COLO829 (cell line): ENCODE measurements around the gene KHDRBS1.
"Not testable (repeated sequence)": the region's sequence is repeated elsewhere in the genome, so short reads cannot be mapped to it uniquely, and the experiment has no call there.

Source experiments
- DNase-seq: peaks from one replicate; pipeline ENCODE4 v3.0.0; 2012; ENCODE audit warnings: low spot score

Gene KHDRBS1

DNA sequence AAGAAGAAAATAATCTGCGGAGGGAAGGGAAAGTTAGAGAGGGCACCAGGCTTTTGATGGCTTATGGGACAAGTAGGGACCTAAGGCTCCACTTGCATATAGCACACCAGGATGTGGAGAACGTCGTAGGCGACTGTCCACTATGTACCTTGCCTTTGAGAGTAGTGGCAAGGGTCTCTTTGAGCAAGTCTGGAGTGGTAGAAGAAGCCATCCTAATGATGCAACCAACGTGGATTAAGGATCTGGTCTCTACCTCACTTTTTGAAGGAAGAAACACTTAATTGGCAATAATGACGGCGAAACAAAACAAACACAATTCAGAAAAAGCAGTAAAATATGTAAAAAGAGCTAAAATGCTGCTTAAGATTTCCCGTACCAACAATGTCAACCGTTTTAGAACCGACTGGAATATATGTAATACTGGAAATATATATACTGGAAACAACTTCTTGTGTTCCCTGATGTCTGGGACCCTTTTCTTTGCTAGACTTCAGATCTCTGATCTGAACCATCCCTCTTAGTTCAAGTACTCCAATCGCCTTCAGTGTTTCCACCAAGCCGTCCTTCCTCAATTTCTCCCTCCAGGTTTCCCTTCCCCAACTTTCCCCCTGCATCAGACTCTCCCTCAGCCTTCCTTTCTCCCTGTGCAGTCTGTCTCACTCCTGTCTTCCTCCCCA lies 821 bp upstream of the KHDRBS1 start:
- no peak for DNase-seq

DNA sequence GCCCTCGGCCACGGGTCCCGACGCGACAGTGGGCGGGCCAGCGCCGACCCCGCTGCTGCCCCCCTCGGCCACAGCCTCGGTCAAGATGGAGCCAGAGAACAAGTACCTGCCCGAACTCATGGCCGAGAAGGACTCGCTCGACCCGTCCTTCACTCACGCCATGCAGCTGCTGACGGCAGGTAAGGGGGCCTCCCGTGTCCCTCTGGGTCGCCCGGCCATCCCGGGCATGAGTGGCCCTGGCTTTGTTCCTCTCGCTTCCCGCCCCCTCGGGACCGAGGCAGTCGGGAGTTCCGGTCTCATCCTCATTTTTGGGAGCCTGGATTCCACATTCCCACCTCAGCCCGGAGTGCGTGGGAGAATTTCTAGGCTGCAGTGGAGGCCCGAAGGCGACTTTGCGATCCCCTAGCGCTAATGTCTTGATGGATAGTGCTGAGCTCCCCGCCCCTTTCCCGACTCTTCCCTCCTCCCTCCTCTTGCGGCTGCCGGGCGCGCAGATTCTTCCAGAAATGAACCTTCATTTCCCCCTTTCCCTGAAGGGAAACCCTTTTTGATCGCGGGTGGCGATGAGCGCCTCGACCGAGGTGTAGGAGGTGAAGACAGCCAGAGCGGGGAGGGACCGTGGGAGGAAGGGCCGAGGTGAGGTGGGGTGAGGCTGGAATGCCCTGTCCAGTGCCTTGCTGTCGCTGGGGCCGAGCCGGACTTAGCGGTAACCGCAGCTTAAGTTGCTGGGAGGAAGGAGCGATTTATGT lies 705 bp downstream of the KHDRBS1 start:
- DNase-seq, result peak; percentile 36

DNA sequence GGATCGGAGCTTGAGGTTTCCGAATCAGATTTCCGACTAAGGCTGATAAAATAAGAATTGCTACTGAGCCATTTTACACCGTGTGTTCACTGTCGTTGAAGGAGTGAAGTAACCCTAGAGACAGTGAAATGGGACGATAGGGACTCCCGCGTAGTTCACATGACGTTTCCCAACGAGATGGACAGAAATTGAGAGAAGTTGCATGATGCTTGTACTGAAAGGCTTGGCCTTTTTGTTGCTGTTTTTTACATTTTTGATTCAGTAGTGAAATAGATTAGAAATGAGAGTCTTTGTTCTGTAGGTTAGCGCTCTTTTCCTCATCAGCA lies 1.2 kb downstream of the KHDRBS1 start:
- DNase-seq, result no peak

DNA sequence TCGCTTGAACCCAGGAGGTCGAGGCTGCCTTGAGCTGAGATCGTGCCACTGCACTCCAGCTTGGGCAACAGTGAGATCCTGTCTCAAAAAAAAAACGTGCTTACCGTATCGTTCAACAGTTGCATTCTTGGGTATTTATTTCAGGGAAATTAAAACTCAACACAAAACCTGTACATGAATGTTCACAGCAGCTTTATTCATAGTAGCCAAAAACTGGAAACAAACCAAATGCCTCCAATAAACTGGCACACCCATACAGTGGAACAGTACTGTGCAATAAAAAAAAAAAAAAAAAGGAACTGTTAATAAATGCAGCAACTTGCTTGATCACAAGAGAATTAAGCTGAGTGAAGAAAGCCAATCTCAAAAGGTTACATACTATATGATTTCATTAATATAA lies 6.7 kb downstream of the KHDRBS1 start:
- no peak for DNase-seq

DNA sequence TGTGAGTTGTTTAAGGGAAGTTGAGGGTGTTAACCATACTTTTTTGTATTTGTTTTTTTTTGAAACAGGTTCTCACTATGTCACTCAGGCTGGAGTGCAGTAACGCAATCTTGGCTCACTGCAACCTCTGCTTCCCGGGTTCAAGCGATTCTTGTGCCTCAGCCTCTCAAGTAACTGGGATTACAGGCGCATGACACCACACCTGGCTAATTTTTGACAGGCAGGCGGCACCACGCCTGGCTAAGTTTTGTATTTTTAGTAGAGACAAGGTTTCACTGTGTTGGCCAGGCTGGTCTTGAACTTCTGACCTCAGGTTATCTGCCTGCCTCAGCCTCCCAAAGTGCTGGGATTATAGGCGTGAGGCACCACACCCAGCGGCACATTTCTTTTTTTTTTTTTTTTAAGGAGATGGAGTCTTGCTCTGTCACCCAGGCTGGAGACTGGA lies 7.9 kb downstream of the KHDRBS1 start:
- not testable (repeated sequence) for DNase-seq

DNA sequence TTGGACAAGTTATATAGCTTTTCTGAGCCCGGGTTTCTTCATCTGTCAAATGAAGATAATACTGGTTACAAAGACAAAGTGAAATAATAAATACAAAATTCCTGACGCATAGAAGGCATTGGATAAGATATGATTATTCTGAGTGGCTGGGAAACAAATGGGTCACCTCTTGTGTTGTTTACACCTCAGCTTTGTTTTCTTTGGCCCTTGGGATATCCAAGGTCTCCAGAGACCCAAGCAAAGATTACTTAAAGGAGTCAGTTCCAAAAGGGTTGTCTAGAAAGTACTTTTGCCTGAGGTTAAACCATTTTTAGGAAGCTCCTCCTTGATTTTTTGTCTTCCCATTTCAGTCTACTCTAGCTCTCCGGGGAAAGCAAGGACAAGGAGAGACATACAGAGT lies 9.7 kb downstream of the KHDRBS1 start:
- DNase-seq, result no peak

DNA sequence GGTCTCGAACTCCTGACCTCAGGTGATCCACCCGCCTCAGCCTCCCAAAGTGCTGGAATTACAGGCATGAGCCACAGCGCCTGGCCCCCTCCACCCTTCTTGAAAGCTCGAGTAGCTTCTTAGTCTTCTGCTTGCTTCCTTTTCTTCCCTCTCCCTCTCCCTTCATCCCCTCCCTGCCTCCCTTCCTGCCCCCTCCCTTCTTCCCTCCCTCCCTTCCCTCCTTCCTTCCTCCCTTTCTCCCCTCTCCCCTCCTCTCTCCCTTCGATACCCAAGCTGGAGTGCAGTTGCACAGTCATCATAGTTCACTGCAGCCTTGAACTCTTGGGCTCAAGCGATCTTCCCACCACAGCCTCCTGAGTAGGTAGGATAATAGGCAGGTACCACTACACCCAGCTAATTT lies 11.8 kb downstream of the KHDRBS1 start:
- DNase-seq, result no peak

DNA sequence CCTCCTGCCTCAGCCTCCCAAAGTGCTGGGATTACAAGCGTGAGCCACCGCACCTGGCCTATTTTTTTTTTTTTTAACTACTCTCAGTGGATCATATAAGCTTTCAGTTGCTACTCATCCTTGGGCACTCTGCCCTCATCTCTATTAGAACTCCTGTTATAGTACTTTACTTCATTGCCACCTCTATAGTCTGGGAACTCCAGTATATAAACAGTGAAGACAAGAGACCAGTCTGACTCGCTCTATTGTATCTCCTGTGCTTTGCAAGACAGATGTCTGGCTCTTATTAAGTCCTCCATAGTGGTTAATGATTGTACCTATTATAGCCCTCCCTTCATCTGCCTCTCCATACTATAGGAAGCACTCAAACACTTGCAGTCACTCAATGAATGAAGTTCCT lies 15.1 kb downstream of the KHDRBS1 start:
- no peak for DNase-seq

DNA sequence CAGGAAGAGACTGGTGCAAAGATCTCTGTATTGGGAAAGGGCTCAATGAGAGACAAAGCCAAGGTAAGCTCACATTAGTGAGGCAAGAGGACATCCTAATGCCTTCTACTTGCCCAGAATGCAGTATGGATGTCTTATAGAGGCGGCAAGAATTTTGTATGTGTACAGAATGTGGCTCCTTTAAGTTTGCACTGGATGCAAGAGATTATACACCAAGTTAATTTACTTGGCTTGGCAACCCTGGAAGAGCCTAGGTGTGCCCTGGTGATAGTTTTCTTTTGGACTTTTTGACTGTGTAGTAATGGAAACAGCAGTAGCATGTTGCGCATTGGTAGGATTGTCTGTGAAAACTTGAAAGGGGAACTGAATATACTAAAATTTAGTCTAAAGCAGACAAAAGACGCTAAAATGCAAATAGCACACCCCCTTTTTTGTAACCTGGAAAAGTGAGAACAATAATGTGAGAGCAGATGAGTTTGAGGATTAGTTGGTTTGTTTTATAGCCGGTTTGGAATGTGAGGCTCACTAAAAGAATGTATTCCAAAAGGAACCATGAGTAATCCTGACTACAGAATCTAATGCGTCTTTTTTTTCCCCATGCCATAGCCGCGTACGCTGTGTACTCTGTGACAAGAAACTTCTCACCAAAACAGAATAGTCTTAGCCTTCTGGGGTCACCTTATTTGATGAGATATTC lies 18.1 kb downstream of the KHDRBS1 start:
- DNase-seq, result no peak

DNA sequence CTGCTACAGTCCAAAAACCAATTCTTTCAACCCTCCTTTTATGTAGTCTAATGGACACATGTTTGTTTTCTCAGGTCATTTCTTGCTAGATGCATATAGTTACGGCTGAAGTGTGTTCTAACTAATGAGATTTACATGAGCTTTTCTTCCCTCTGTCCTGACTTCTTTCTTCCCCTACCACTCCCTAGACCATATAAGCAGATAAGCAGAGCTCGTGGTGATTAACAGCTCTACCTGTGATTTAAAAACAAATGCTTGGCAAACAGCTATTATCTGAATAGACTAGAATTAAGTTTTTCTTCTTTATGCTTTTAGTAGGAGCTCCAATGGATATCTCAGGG lies 18.6 kb downstream of the KHDRBS1 start:
- no peak for DNase-seq

DNA sequence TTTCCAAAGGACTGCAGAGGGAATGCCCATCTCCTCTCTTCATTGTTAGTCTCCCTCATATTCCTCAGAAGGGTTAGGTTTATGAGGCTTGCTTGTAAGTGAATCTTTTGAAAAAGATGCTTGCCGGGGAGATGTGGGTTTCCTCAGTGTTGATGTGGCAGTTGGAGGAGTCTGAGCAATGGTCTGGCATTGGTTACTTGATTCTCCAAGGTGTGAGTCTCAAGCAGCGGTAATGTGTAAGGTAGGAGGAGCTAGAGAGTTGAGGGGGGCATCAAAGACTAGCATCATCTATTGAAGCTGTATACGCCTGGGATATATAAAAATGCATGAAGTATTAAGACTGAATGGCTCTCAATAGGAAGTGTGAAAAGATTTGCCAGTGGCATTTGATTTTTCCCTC lies 21.5 kb downstream of the KHDRBS1 start:
- no peak for DNase-seq

DNA sequence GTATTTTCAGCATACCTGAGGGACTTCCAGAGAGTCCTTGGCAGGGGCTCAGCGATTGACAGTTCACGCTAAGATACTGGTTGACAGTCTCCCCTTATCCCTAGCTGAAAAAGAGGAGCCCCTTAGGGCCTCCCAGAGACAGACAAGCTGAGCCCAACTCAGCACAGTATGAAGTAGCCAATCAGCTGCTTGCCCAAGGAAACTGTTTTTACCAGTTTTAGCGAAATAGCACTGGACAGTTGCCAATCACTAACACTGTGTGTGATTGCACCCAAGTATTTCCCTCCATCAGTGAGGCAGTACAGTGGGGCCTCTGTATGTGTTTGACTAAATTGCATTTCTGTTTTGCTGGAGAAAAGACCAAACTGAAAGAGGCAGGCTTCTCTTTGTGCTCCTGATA lies 27.0 kb downstream of the KHDRBS1 start:
- DNase-seq, result no peak

DNA sequence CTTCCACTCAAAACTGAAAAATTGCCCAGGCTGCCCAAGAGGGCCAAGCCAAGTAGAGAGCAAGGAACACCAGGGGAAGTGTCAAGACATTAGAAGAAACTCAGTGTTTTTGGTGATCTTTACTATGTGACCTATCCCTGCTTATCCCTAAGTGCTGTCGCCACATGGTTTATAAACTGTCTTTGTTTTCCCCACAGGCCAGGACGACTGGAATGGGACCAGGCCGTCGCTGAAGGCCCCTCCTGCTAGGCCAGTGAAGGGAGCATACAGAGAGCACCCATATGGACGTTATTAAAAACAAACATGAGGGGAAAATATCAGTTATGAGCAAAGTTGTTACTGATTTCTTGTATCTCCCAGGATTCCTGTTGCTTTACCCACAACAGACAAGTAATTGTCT lies 28.7 kb downstream of the KHDRBS1 start:
- DNase-seq, result no peak

DNA sequence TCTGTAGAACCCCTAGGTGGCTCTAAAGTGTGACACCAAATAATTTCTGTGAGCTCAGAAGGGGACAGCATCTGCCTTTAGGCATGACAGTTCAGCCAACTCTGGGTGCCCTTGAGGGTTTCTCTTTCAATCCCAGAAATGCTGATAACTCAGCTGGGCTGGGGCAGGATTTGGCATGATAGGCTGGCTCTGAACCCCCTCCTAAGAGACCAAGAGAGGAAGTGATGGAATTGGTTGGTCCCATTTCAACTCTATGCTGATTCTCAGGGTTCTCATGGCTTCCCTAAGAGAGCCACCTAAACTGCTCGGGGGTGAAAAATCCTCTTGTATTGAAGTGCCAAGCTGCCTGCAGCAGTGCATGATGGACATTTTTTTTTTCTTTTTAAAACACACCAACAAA lies 30.6 kb downstream of the KHDRBS1 start:
- DNase-seq, result no peak

DNA sequence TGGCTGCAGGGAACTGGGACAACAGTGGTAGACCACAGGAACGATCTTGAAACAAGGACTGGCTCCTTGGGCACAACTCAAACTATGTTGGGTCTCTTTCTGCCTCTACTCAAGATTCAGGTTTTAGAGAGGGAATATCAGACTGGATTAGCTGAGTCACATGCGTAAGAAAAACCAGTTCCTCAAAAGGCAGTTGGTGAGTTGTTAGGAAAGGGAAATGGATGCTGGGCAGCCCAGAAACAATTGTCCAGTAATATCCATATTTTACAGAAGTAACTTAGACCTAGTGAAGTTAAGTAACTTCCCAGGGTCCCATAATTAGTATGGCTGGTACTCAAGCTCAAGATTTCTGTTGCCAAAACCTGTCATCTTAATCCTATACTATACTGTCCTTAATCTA lies 32.1 kb downstream of the KHDRBS1 start:
- no peak for DNase-seq

DNA sequence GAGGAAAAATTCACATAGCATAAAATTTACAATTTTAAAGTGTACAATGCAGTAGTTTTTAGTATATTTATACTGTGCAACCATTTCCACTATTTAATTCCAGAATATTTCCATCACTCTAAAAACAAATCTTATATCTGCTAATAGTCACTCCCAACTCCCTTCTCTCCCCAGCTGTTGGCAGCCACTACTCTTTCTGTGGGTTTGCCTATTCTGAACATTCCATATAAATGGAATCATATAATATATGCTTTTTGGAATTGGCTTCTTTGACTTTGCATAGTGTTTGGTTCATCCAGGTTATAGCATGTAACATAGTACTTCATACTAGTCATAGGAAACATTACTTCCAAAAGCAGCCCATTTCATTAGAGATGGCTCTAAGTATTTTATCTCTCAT lies 34.0 kb downstream of the KHDRBS1 start:
- no peak for DNase-seq

DNA sequence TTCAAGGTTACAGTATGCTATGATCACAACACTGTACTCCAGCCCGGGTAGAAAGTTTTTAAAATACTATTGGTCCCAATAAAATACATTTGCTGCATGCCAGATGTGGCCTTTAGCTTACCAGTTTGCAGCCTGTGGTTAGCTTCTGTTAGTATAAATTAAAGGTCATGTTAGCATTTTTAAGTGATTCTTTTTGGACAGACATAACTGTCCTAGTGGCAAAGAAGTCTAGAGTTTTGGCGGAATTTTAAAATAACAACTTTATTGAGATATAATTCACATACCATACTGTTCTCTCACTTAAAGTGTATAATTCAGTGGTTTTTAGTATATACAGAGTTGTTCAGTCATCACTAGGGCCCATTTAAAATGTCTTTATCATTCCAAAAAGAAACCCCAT lies 34.8 kb downstream of the KHDRBS1 start:
- no peak for DNase-seq

DNA sequence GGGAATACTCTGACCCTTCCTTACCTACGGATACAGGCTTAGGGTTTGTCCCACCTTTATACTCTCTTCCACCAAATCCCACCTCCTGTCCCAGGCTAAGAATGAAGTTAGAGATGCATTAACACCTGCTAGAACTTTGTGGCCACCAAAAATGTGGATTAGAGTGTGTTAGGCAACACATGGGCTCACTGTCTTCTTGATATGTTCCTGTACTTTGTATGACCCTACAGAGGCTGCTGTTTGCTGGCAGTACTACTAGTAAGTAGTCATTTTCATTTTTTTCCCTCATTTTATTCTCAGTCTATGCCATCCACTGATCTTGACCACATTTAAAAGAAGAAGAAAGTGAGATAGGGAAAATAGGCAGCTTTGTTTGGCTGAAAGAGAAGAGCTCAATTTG lies 38.0 kb downstream of the KHDRBS1 start:
- DNase-seq, result no peak

DNA sequence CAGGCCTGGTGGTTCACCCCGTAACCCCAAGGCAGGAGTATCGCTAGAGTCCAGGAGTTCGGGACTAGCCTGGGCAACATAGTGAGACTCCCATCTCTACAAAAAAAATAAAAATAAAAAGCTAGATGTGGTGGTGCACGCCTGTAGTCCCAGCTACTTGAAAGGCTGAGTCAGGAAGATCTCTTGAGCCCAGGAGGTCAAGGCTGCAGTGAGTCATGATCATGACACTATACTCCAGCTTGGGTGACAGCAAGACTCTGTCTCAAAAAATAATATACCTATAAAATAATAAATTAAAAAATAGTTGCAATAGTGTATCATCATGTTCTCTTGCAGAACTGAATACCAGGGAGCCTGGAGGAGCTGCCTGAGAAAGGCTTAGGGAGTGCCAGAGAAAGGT lies 39.2 kb downstream of the KHDRBS1 start:
- no peak for DNase-seq

DNA sequence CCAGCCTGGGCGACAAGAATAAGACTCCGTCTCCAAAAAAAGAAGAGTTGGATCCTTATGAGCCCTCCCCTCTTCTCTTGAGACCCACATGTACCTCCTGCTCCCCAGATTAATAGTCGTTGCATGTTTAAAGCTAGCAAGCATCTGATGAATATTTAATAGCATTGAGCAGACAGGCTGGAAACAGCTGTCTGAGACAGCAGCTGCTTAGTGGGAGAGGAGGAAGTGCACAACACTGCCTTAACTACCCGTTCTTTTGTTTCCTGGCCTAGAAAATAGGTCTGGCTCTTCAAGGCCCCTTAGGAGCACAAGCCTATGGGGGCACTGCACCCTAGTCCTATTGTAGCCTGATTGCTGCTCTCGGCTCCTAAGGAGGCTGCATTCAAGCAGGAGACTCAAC lies 41.7 kb downstream of the KHDRBS1 start:
- no peak for DNase-seq

DNA sequence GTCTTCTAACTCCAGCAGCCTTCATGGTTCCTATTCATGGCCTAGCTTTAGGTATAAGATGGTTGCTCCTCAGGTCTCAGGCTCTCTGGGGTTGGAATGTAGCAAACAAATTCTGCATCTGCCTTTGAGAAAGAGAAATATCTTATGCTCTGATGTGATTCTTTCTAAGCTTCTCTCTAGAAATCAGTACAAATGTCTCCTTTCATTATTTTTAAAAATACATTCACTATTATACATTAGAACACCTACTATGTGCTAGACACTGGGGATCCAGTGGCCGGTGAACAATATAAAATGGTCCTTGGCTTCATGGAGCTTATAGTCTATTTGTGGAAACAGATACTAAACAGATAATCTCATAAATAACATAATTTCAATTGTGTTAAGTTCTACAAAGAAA lies 42.9 kb downstream of the KHDRBS1 start:
- no peak for DNase-seq

DNA sequence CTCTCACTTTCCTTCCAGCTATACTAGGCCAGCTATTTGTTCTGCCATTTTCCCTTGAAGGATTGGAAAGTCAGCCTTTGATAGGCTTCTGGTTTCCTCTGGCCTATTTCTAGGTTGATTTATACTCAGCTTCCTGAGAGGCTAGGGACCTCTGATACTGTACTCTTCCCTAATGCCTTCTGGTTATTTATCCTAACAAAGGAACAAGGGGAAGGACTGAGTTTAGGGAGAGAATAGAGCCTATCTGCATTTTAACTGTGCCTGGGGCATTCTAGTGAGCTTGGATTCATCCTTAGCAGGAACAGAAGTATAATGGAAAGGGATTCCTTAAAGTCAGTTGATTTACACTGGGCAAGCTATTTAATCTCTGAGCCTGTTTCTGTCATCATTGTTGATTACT lies 47.2 kb downstream of the KHDRBS1 start:
- DNase-seq, result no peak

DNA sequence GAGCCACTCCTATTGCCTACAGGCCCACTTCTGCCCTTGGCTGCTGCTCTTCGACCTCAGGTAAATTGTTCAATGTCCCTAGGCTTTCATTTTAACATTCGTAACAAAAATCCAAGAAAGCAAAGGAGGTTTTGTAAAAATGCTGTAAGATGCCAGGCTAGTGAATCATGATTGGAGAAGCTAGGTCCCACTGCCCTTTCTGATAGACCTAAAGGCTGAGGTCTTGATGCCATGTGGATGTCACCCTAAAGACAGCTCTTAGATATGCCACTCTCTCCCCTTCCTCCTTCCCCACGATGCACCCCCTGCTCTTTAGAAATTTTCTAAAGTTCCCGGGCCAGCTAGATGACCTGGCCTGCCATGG lies 49.2 kb downstream of the KHDRBS1 start:
- DNase-seq, result no peak

DNA sequence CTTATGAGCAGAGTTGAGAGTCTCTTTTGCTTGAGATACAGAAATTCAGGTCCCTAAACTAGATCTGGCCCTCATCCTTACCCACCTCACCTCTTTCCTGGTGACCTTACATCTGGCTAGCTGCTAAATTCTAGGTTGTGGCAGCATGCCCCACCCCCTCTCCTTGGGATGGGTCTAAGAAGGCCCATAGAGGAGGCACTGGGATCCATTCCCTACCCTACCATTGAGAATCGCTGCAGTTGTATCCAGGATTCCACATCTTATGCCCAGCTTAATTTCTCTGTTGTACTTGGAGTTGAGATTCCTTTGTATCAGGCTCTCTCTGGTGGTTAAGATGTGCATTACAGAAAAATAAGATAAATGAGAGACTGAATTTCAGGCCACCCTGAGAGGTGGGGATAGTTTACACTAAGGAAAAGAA lies 49.6 kb downstream of the KHDRBS1 start:
- DNase-seq, result peak; percentile 65
